H9 (cell line): ENCODE data around the gene PIK3R5. TPM values are rescaled to one million over a fixed set of nuclear protein-coding genes. Genes with fewer than 3 reads are reported as not detected.

ENCODE experiments used
- DNase-seq: peaks from one replicate; pipeline ENCODE4 v3.0.0-alpha.2; 2017
- H2AFZ ChIP-seq: one replicate; pipeline ENCODE4 v1.6.1; 2013; ENCODE audit warnings: mild to moderate bottlenecking, low read length, control low read depth, moderate library complexity
- H2AK5ac ChIP-seq: 2 replicates; pipeline ENCODE4 v1.6.1; 2013; ENCODE audit warnings: low read length, control low read depth, mixed read lengths; ENCODE audit not compliant: insufficient read length
- H2BK120ac ChIP-seq: one replicate; pipeline ENCODE4 v1.6.1; 2013; ENCODE audit warnings: low read depth, mild to moderate bottlenecking, low read length, control low read depth, inconsistent platforms; ENCODE audit not compliant: poor library complexity, severe bottlenecking
- H2BK12ac ChIP-seq: 2 replicates; pipeline ENCODE4 v1.6.1; 2013; ENCODE audit warnings: low read length, control low read depth, mixed read lengths, low read depth; ENCODE audit not compliant: insufficient read length
- H2BK15ac ChIP-seq: 2 replicates; pipeline ENCODE4 v1.6.1; 2013; ENCODE audit warnings: low read depth, low read length, control low read depth
- H2BK20ac ChIP-seq: one replicate; pipeline ENCODE4 v1.6.1; 2013; ENCODE audit warnings: low read depth, mild to moderate bottlenecking, low read length, control low read depth, inconsistent platforms; ENCODE audit not compliant: poor library complexity, severe bottlenecking
- H2BK5ac ChIP-seq: 2 replicates; pipeline ENCODE4 v1.6.1; 2013; ENCODE audit warnings: low read length, control low read depth, mixed read lengths; ENCODE audit not compliant: insufficient read length
- H3K14ac ChIP-seq: 2 replicates; pipeline ENCODE4 v1.6.1; 2013; ENCODE audit warnings: low read length, control low read depth; ENCODE audit not compliant: insufficient read depth
- H3K18ac ChIP-seq: 2 replicates; pipeline ENCODE4 v1.6.1; 2013; ENCODE audit warnings: low read depth, mild to moderate bottlenecking, mixed read lengths, low read length, control low read depth; ENCODE audit not compliant: insufficient read length
- H3K23ac ChIP-seq: 2 replicates; pipeline ENCODE4 v1.6.1; 2013; ENCODE audit warnings: low read length, control low read depth, mixed read lengths, low read depth; ENCODE audit not compliant: insufficient read length
- H3K23me2 ChIP-seq: 2 replicates; pipeline ENCODE4 v1.6.1; 2013; ENCODE audit warnings: low read depth, mild to moderate bottlenecking, mixed read lengths, low read length, control low read depth; ENCODE audit not compliant: insufficient read length, poor library complexity, severe bottlenecking
- H3K27ac ChIP-seq: 2 replicates; pipeline ENCODE4 v1.5.1; 2013; ENCODE audit warnings: low read length, control low read depth, mixed read lengths, low read depth; ENCODE audit not compliant: insufficient read length
- H3K27me3 ChIP-seq: 2 replicates; pipeline ENCODE4 v1.6.1; 2013; ENCODE audit warnings: low read length, control low read depth, inconsistent platforms; ENCODE audit not compliant: insufficient read depth
- H3K4ac ChIP-seq: 2 replicates; pipeline ENCODE4 v1.6.1; 2013; ENCODE audit warnings: low read depth, mild to moderate bottlenecking, control low read depth, inconsistent platforms, low read length, moderate library complexity
- H3K4me1 ChIP-seq: 2 replicates; pipeline ENCODE4 v1.6.1; 2013; ENCODE audit warnings: low read length, control low read depth, inconsistent platforms; ENCODE audit not compliant: insufficient read depth
- H3K4me2 ChIP-seq: 2 replicates; pipeline ENCODE4 v1.6.1; 2013; ENCODE audit warnings: low read length, control low read depth, mixed read lengths; ENCODE audit not compliant: insufficient read length, insufficient read depth
- H3K56ac ChIP-seq: 2 replicates; pipeline ENCODE4 v1.6.1; 2013; ENCODE audit warnings: low read depth, mild to moderate bottlenecking, mixed read lengths, low read length, control low read depth; ENCODE audit not compliant: insufficient read length
- H3K79me1 ChIP-seq: 2 replicates; pipeline ENCODE4 v1.6.1; 2013; ENCODE audit warnings: low read depth, mild to moderate bottlenecking, moderate library complexity, low read length, control low read depth, inconsistent platforms; ENCODE audit not compliant: insufficient read depth, poor library complexity, severe bottlenecking
- H3K79me2 ChIP-seq: 2 replicates; pipeline ENCODE4 v1.6.1; 2013; ENCODE audit warnings: low read length, control low read depth, inconsistent platforms; ENCODE audit not compliant: insufficient read depth
- H3K9ac ChIP-seq: 2 replicates; pipeline ENCODE4 v1.6.1; 2013; ENCODE audit warnings: low read length, control low read depth, mixed read lengths; ENCODE audit not compliant: insufficient read length; ENCODE audit errors: extremely low read depth
- H3K9me3 ChIP-seq: one replicate; pipeline ENCODE4 v1.6.1; 2013; ENCODE audit warnings: low read depth, low read length, inconsistent platforms; ENCODE audit not compliant: control insufficient read depth
- H3T11ph ChIP-seq: one replicate; pipeline ENCODE4 v1.6.1; 2013; ENCODE audit warnings: mild to moderate bottlenecking, low read length, control low read depth, inconsistent platforms
- H4K20me1 ChIP-seq: one replicate; pipeline ENCODE4 v1.6.1; 2013; ENCODE audit not compliant: control insufficient read depth, insufficient read length, insufficient read depth
- H4K5ac ChIP-seq: 2 replicates; pipeline ENCODE4 v1.6.1; 2013; ENCODE audit warnings: low read depth, mild to moderate bottlenecking, mixed read lengths, low read length, control low read depth; ENCODE audit not compliant: insufficient read length
- H4K8ac ChIP-seq: replicated peaks from 2 replicates; pipeline ENCODE4 v1.6.1; 2013; ENCODE audit warnings: low read length, control low read depth, mixed read lengths, low read depth; ENCODE audit not compliant: insufficient read length
- H4K91ac ChIP-seq: 2 replicates; pipeline ENCODE4 v1.6.1; 2013; ENCODE audit warnings: low read depth, mild to moderate bottlenecking, moderate library complexity, mixed read lengths, low read length, control low read depth; ENCODE audit not compliant: insufficient read length
- H3K27ac Mint-ChIP-seq, 3 experiments: 2 replicates in 2 of 3; 3 replicates in 1 of 3; pipeline ENCODE4 v1.8.0; 2020 to 2021; ENCODE audit warnings: mixed read lengths in 3 of 3, mild to moderate bottlenecking in 1 of 3, moderate library complexity in 1 of 3
- H3K27me3 Mint-ChIP-seq: 2 replicates; pipeline ENCODE4 v1.8.0; 2021; ENCODE audit warnings: low read depth, mild to moderate bottlenecking, moderate library complexity, mixed read lengths
- H3K36me3 Mint-ChIP-seq, 3 experiments: 2 replicates in 2 of 3; 3 replicates in 1 of 3; pipeline ENCODE4 v1.8.0; 2020 to 2021; ENCODE audit warnings: low read depth in 3 of 3, mixed read lengths in 3 of 3; ENCODE audit not compliant: insufficient read depth in 1 of 3
- H3K4me1 Mint-ChIP-seq, 2 experiments: 2 replicates each; pipeline ENCODE4 v1.8.0; 2020; ENCODE audit warnings: mixed read lengths in 2 of 2
- H3K4me3 Mint-ChIP-seq, 2 experiments: 2 replicates in 1 of 2; 3 replicates in 1 of 2; pipeline ENCODE4 v1.8.0; 2020 to 2021; ENCODE audit warnings: mild to moderate bottlenecking in 2 of 2, mixed read lengths in 2 of 2, moderate library complexity in 1 of 2
- H3K9me3 Mint-ChIP-seq, 2 experiments: 2 replicates in 1 of 2; 3 replicates in 1 of 2; pipeline ENCODE4 v1.8.0; 2020; ENCODE audit warnings: mild to moderate bottlenecking in 2 of 2, mixed read lengths in 2 of 2, moderate library complexity in 1 of 2
- CTCF ChIP-seq: fragments of 200-600 bp; sonication (generic); conservative IDR thresholded peaks from 3 replicates; pipeline ENCODE4 v1.8.0; 2021; ENCODE audit warnings: antibody characterized with exemption, mild to moderate bottlenecking
- WGBS: extraction: QIAGEN DNeasy Blood & Tissue Kit; methylation state at CpG from one replicate; pipeline ENCODE4 v1.1.7; 2013; ENCODE audit warnings: missing lambda C conversion rate, low lambda C conversion rate, mixed read lengths; ENCODE audit not compliant: insufficient read length; ENCODE audit errors: extremely low coverage; 5-methylcytosine and 5-hydroxymethylcytosine counted together
- total RNA-seq: library from RNA; stranded (reverse); gene quantifications from 2 replicates; pipeline ENCODE4 v1.2.1, GENCODE V29; 2021

PIK3R5 gene
- total RNA-seq, 1 experiment from 2014 or later: 1.4 TPM

- H2BK5ac ChIP-seq: no peak overlapping the region
- H3K27ac ChIP-seq: no peak overlapping the region
- no peak overlapping the region for H3K27ac Mint-ChIP-seq
- H3K27me3 Mint-ChIP-seq: peaks cover 5% of the 10 kb centered on the region
- no peak overlapping the region for H3K56ac ChIP-seq
- no peak overlapping the region; a peak in 1 of 5 replicates for H3K4me3 Mint-ChIP-seq
- H2BK20ac ChIP-seq: no peak overlapping the region
- no peaks in the 10 kb centered on the region for H3K79me2 ChIP-seq
- H4K91ac ChIP-seq: no peak overlapping the region
- no peak for DNase-seq
- H3K9me3 ChIP-seq: no peaks in the 10 kb centered on the region
- H3T11ph ChIP-seq: no peak overlapping the region
- H3K79me1 ChIP-seq: no peaks in the 10 kb centered on the region
- no peak for TF ChIP-seq CTCF
- no peaks in the 10 kb centered on the region for H3K4me1 ChIP-seq
- no peak overlapping the region for H2BK12ac ChIP-seq
- H3K9ac ChIP-seq: no peak overlapping the region
- H3K23me2 ChIP-seq: peaks cover 2% of the 10 kb centered on the region
- no peak overlapping the region for H4K5ac ChIP-seq
- no peak overlapping the region for H2BK15ac ChIP-seq
- H3K4me2 ChIP-seq: no peak overlapping the region
- no peak overlapping the region for H2BK120ac ChIP-seq
- H3K18ac ChIP-seq: no peak overlapping the region
- H2AFZ ChIP-seq: no peak overlapping the region
- no peaks in the 10 kb centered on the region for H3K27me3 ChIP-seq
- H4K20me1 ChIP-seq: no peaks in the 10 kb centered on the region
- no CpG with 5 or more reads among the region's 2 CpGs for WGBS
- H3K23ac ChIP-seq: no peak overlapping the region
- H3K4me1 Mint-ChIP-seq: peaks cover 4 to 13% of the 10 kb centered on the region in 2 experiments
- H4K8ac ChIP-seq: no peak overlapping the region
- H3K14ac ChIP-seq: no peak overlapping the region
- H3K36me3 Mint-ChIP-seq: no peaks in the 10 kb centered on the region
- peaks cover 0 to 1% of the 10 kb centered on the region in 2 experiments; a peak in 2 of 5 replicates for H3K9me3 Mint-ChIP-seq
- H2AK5ac ChIP-seq: no peak overlapping the region
- H3K4ac ChIP-seq: no peak overlapping the region
These were observed 122.2 kb downstream of the PIK3R5 start for GRCh38 chr17:8843344-8843743.
